ENCODE measurements around the gene SIM2.

Gene SIM2

GRCh38 chr21:36769051-36769839 lies 70.3 kb downstream of the SIM2 start:
- DNase-seq = no peak

GRCh38 chr21:36773117-36773516 lies 74.2 kb downstream of the SIM2 start:
- DNase-seq = peak; percentile 75

- no peak for DNase-seq
Observed at GRCh38 chr21:36773995-36774394, 75.1 kb downstream of the SIM2 start.

- DNase-seq = no peak
Observed at GRCh38 chr21:36776981-36777617, 78.2 kb downstream of the SIM2 start.

- no peak for DNase-seq
Observed at GRCh38 chr21:36780861-36781260, 81.9 kb downstream of the SIM2 start.

GRCh38 chr21:36783612-36784374 lies 84.9 kb downstream of the SIM2 start:
- DNase-seq = no peak

GRCh38 chr21:36784947-36785346 lies 86.0 kb downstream of the SIM2 start:
- DNase-seq = no peak

GRCh38 chr21:36785615-36786014 lies 86.7 kb downstream of the SIM2 start:
- no peak for DNase-seq

- no peak for DNase-seq
Observed at GRCh38 chr21:36786186-36786585, 87.3 kb downstream of the SIM2 start.

GRCh38 chr21:36788120-36788638 lies 89.3 kb downstream of the SIM2 start:
- no peak for DNase-seq

- no peak for DNase-seq
Observed at GRCh38 chr21:36790616-36791015, 91.7 kb downstream of the SIM2 start.

GRCh38 chr21:36791180-36791579 lies 92.3 kb downstream of the SIM2 start:
- peak; percentile 61 for DNase-seq

- DNase-seq = no peak
Observed at GRCh38 chr21:36791695-36792470, 93.0 kb downstream of the SIM2 start.

GRCh38 chr21:36792505-36792967 lies 93.6 kb downstream of the SIM2 start:
- no peak for DNase-seq

GRCh38 chr21:36796070-36796469 lies 97.2 kb downstream of the SIM2 start:
- DNase-seq = no peak

GRCh38 chr21:36798491-36798890 lies 99.6 kb downstream of the SIM2 start:
- DNase-seq = no peak

All from right forelimb (tissue), 1 donor.